ENCODE data around the gene RILP.

DNA sequence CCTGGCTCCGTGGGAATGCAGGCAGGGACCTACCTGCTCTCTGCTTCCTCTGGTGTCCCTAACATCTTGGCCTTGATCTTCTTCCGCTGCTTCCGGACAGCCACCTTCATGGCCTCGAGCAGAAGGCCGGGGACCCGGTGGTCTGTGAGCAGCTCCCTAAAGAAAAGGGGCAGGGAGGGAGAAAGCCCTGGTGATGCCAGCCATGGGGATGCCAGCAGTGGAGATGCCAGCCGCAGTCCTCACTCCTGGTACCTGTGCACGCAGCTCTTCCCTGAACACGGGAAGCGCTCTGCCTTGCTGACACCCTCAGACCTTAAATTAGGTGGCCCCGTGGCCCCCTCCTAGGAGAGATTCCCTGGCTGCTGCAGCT lies 1.9 kb downstream of the RILP start:
- TF ChIP-seq, protein P1, sequence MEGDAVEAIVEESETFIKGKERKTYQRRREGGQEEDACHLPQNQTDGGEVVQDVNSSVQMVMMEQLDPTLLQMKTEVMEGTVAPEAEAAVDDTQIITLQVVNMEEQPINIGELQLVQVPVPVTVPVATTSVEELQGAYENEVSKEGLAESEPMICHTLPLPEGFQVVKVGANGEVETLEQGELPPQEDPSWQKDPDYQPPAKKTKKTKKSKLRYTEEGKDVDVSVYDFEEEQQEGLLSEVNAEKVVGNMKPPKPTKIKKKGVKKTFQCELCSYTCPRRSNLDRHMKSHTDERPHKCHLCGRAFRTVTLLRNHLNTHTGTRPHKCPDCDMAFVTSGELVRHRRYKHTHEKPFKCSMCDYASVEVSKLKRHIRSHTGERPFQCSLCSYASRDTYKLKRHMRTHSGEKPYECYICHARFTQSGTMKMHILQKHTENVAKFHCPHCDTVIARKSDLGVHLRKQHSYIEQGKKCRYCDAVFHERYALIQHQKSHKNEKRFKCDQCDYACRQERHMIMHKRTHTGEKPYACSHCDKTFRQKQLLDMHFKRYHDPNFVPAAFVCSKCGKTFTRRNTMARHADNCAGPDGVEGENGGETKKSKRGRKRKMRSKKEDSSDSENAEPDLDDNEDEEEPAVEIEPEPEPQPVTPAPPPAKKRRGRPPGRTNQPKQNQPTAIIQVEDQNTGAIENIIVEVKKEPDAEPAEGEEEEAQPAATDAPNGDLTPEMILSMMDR (IDR thresholded peaks at IDR 0.05; ENCODE audit: low read depth, low read length, poor library complexity, severe bottlenecking), result no peak
- TF ChIP-seq EZH2phosphoT487 (IDR thresholded peaks at IDR 0.05; ENCODE audit: borderline replicate concordance, low read length), result no peak
